ENCODE results near the gene JAK1.

The JAK1 gene

DNA sequence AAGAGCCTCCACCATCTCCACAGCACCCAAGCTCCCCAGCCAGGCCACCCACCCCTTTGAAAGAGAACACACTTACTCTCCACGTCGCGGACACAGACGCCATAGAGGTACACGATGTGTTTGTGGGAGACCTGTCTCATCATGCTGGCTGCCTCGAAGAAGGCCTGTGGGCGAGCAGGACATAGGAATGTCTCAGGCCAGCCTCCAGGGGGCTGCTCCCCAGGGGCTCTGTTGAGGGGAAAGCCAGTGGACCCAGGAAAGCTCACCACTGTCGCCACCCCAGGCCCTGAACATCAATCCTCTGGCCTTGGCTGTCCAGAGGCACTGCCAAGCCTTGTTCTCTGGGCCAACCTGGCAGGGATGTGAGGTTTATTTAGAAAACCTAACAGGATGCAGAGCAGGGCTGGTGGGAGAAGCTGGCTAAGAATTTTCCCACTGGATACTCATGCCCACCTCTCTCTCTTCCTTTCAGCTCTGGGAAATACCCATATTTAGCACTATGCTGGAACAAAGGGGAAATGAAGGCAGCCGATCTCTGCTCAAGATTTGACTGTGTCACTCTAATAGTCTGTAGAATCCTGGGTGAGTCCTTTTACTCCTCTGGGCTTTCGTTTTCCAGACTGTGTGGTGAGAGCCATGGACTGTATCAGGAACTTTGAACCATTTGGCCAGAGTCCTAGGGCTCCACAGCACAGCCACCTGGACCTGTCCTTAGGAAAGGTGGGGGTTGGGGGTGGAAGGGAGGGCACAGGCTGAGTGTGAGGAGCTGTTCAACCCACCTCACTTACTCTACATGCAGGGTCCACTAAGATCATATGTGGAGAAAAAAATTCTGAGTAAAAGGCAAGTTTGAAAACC is 119.5 kb downstream of the JAK1 start:
- H3K4me3 ChIP-seq (ENCODE audit: control insufficient read depth, low read depth, low read length), result no peak overlapping the region
- no peak for DNase-seq (ENCODE audit: low read depth)
- TF ChIP-seq, protein P1, sequence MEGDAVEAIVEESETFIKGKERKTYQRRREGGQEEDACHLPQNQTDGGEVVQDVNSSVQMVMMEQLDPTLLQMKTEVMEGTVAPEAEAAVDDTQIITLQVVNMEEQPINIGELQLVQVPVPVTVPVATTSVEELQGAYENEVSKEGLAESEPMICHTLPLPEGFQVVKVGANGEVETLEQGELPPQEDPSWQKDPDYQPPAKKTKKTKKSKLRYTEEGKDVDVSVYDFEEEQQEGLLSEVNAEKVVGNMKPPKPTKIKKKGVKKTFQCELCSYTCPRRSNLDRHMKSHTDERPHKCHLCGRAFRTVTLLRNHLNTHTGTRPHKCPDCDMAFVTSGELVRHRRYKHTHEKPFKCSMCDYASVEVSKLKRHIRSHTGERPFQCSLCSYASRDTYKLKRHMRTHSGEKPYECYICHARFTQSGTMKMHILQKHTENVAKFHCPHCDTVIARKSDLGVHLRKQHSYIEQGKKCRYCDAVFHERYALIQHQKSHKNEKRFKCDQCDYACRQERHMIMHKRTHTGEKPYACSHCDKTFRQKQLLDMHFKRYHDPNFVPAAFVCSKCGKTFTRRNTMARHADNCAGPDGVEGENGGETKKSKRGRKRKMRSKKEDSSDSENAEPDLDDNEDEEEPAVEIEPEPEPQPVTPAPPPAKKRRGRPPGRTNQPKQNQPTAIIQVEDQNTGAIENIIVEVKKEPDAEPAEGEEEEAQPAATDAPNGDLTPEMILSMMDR (conservative IDR thresholded peaks at IDR 0.05; ENCODE audit: control insufficient read depth, insufficient read depth, low read depth, low read length), result no peak

DNA sequence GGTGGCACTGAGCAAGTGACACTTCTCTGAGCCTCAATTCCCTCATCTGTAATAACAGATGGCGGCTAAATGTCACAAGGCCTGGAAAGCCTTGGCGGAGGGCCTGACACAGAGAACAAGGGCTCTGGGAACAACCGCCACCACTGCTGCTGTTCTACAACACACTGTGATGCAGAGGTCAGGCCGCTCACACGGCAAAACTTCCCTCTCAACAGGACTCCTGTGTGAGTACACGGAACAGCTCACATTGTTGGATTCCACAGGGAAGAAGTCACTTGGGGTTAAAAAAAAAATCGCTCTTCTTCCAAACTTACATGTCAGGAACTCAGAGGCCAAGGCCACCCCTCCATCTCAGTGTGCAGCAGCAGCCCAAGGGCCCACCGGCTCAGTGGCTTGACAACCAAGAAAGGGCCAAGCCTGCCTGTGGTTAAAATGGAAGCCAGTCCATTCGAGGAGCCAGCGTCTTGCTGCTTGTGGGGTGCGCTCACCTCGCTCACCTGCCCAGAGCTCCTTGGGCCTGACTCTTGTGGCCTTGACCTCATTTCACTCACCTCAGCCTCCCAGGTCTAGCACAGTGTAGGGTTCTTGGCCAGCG is 120.4 kb downstream of the JAK1 start:
- DNase-seq (ENCODE audit: low read depth), result no peak
- TF ChIP-seq, protein P1 (conservative IDR thresholded peaks at IDR 0.05; ENCODE audit: control insufficient read depth, insufficient read depth, low read depth, low read length), result no peak
- no peak overlapping the region for H3K4me3 ChIP-seq (ENCODE audit: control insufficient read depth, low read depth, low read length)

DNA sequence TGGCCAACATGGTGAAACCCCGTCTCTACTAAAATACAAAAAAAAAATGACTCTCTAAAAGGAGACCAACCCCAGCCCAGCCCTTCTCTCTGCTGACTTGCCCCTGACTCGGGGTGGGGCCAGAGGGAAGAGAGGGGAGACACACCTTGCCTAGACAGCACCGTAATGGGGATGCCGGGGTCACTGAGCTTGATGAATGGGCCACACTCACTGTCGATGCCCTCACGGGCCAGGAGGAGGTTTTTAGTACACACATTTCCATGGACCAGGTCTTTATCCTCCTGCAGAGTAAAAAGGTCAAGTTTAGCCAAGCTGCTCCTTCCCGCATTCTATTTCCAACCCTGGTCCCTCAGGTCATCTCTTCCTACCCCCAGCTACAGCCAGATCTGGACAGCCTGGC is 121.7 kb downstream of the JAK1 start:
- no peak for DNase-seq (ENCODE audit: low read depth)
- TF ChIP-seq, protein P1 (conservative IDR thresholded peaks at IDR 0.05; ENCODE audit: control insufficient read depth, insufficient read depth, low read depth, low read length), result no peak
- H3K4me3 ChIP-seq (ENCODE audit: control insufficient read depth, low read depth, low read length), result no peak overlapping the region

DNA sequence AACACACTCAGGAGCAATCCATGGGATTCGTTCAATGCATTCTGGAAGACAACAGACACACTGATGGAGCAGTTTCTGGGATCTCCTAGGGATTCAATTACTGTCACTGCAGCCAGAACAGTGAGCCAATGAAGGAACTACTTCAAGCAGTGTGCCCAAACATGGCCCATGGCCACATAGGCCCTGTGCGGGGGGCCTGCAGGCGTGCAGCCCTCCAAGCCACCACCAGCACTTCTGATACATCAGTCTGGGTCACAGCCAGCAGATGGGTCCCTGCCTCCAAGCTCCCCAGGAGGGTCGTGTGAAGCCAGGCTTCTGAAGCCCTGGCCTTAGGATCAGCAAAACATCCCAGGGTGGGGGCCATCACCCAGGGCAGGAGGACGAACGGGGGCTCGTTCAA is 122.2 kb downstream of the JAK1 start:
- DNase-seq (ENCODE audit: low read depth), result no peak
- no peak overlapping the region for H3K4me3 ChIP-seq (ENCODE audit: control insufficient read depth, low read depth, low read length)
- TF ChIP-seq, protein P1 (conservative IDR thresholded peaks at IDR 0.05; ENCODE audit: control insufficient read depth, insufficient read depth, low read depth, low read length), result no peak

DNA sequence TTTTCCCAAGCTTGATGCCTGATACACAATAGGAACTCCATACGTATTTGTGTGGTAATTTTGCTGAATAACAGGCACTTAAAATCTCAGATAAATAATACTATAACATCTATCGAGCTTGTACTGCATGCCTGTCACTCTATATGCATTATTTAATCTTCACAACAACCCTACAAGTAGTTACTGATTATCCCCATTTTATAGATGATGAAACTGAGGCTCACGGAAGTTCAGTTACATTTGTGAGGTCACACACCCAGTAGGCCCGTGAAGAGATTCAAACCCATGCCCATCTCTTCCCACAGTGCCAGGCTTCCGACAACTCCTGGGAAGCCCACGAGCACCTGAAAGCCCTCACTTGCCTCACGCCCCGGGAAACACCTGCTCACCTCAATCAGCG is 122.7 kb downstream of the JAK1 start:
- no peak for DNase-seq (ENCODE audit: low read depth)
- TF ChIP-seq, protein P1 (conservative IDR thresholded peaks at IDR 0.05; ENCODE audit: control insufficient read depth, insufficient read depth, low read depth, low read length), result no peak
- no peak overlapping the region for H3K4me3 ChIP-seq (ENCODE audit: control insufficient read depth, low read depth, low read length)

DNA sequence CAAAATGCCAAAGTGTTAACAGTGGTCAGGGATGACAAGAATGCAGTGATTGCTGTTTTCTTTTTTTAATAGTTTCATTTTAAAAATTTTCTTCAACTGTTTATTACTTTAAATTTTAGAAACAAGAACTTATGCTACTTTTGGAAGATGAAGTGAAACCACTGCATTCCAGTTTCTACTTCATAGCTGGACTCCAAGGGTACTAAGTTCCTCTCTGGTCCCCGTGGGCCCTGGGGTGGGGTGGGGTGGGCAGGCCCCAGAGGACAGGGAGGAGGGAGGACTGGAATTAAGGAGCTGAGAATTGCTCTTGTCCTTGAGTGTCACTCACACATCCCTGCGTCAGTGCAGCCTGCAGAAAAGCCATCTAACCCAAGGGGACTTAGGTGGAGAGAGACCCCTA is 124.1 kb downstream of the JAK1 start:
- no peak overlapping the region for H3K4me3 ChIP-seq (ENCODE audit: control insufficient read depth, low read depth, low read length)
- DNase-seq (ENCODE audit: low read depth), result no peak
- TF ChIP-seq, protein P1 (conservative IDR thresholded peaks at IDR 0.05; ENCODE audit: control insufficient read depth, insufficient read depth, low read depth, low read length), result no peak
